H1 (cell line): ENCODE data around the gene IL26.

Source experiments
- CTCF ChIP-seq, 3 experiments: IDR thresholded peaks; 1 replicate in 2 of 3; 2 replicates in 1 of 3; pipeline versions ENCODE4 v1.5.1 to v1.6.1; 2011; ENCODE audit warnings: low read length in 3 of 3, mild to moderate bottlenecking in 3 of 3, inconsistent platforms in 2 of 3, low read depth in 1 of 3, moderate library complexity in 1 of 3; ENCODE audit not compliant: insufficient read depth in 1 of 3; ENCODE audit errors: control extremely low read depth in 1 of 3
- EZH2 ChIP-seq: fragments of 200-600 bp; sonication (generic); IDR thresholded peaks from 2 replicates; pipeline ENCODE4 v1.7.1; 2012; ENCODE audit warnings: low read depth, mild to moderate bottlenecking, moderate library complexity, low read length, inconsistent platforms; ENCODE audit not compliant: severe bottlenecking
- GABPA ChIP-seq: IDR thresholded peaks from 2 replicates; pipeline ENCODE4 v1.6.1; 2011; ENCODE audit warnings: mild to moderate bottlenecking, low read length, moderate library complexity, borderline replicate concordance; ENCODE audit not compliant: insufficient read depth
- HDAC6 ChIP-seq: IDR thresholded peaks from one replicate; pipeline ENCODE4 v1.7.1; 2012; ENCODE audit warnings: low read depth, mild to moderate bottlenecking, inconsistent platforms, low read length, moderate library complexity
- POLR2AphosphoS5 ChIP-seq: IDR thresholded peaks from 2 replicates; pipeline ENCODE4 v1.6.1; 2011; ENCODE audit warnings: low read depth, low read length
- RXRA ChIP-seq: IDR thresholded peaks from 2 replicates; pipeline ENCODE4 v1.6.1; 2011; ENCODE audit warnings: low read depth, mild to moderate bottlenecking, low read length, moderate library complexity; ENCODE audit not compliant: insufficient read depth
- SIX5 ChIP-seq: IDR thresholded peaks from 2 replicates; pipeline ENCODE4 v1.6.1; 2011; ENCODE audit warnings: mild to moderate bottlenecking, low read depth, low read length
- TCF12 ChIP-seq: IDR thresholded peaks from 2 replicates; pipeline ENCODE4 v1.6.1; 2011; ENCODE audit warnings: low read depth, mild to moderate bottlenecking, low read length

- TF ChIP-seq POLR2AphosphoS5 (no peak), CTCF (IDR thresholded peaks at IDR 0.05; ENCODE audit: control extremely low read depth in 1 of 3, insufficient read depth in 1 of 3, low read depth in 1 of 3, low read length in 3 of 3) (no peak), GABPA (no peak), TCF12 (no peak), SIX5 (no peak), RXRA (no peak), EZH2 (no peak), HDAC6 (no peak)
Observed at GRCh38 chr12:68247785-68248184, 22.2 kb upstream of the IL26 start.
